Uterus (tissue), 4 donors: Measurements from ENCODE around the gene CCDC88B. TPM values are rescaled to one million over a fixed set of nuclear protein-coding genes. Genes with fewer than 3 reads are reported as not detected.

Experiments used
- DNase-seq, 2 donors: peaks; one replicate each; pipeline ENCODE4 v3.0.0-alpha.2; 2019 to 2020
- H3K27ac ChIP-seq, 2 donors: fragments of 200-600 bp; sonication (generic); 1 replicate in 1 of 2; 2 replicates in 1 of 2; pipeline ENCODE4 v1.5.1; 2016 to 2018
- H3K27me3 ChIP-seq, 2 donors: fragments of 200-600 bp; sonication (generic); one replicate each; pipeline ENCODE4 v1.5.1; 2018 to 2019; ENCODE audit warnings: control low read depth in 1 of 2
- H3K36me3 ChIP-seq, 2 donors: fragments of 200-600 bp; sonication (generic); one replicate each; pipeline ENCODE4 v1.5.1; 2019; ENCODE audit warnings: control low read depth in 1 of 2
- H3K4me1 ChIP-seq, 2 donors: fragments of 200-600 bp; sonication (generic); one replicate each; pipeline ENCODE4 v1.5.1; 2018 to 2019; ENCODE audit warnings: control low read depth in 1 of 2
- H3K4me3 ChIP-seq, 2 donors: fragments of 200-600 bp; sonication (generic); 1 replicate in 1 of 2; 2 replicates in 1 of 2; pipeline ENCODE4 v1.5.1; 2018 to 2019; ENCODE audit warnings: mild to moderate bottlenecking in 1 of 2
- H3K9me3 ChIP-seq, 2 donors: fragments of 200-600 bp; sonication (generic); one replicate each; pipeline ENCODE4 v1.5.1; 2019; ENCODE audit warnings: control low read depth in 1 of 2
- POLR2A ChIP-seq, 2 donors: fragments of 450-650 bp; IDR thresholded peaks; one replicate each; pipeline ENCODE4 v1.6.1; 2016; ENCODE audit warnings: antibody characterized with exemption in 2 of 2, mild to moderate bottlenecking in 1 of 2, moderate library complexity in 1 of 2
- intact Hi-C: fragments of 100-400 bp; cut with DNase I; formaldehyde crosslinking; loops from one replicate; pipeline ENCODE4 v1.15.1; 2023; ENCODE audit warnings: low total_unique reads
- total RNA-seq, 4 donors: library from RNA; depleted of rRNA in 3 of 4; stranded (reverse); fragments of >200 nt in 3 of 4; gene quantifications; one replicate each; pipeline versions ENCODE4 v1.1.0 to v1.2.4, GENCODE V29; 2014 to 2023
- TF ChIP-seq, protein P1 (sequence below), 4 experiments: fragments of 200-600 bp in 2 of 4; fragments of 450-650 bp in 2 of 4; sonication (generic) in 2 of 4; IDR thresholded peaks; one replicate each; pipeline ENCODE4 v1.5.1; 2016 to 2019; ENCODE audit warnings: antibody characterized with exemption in 4 of 4, mild to moderate bottlenecking in 2 of 4, moderate library complexity in 1 of 4
- donor health status: DM: yes; HTN: yes; CAD: no.

The CCDC88B gene
- total RNA-seq, 4 donors from 2014 or later, result 0.29 to 5.7 (median 2.9) TPM

DNA sequence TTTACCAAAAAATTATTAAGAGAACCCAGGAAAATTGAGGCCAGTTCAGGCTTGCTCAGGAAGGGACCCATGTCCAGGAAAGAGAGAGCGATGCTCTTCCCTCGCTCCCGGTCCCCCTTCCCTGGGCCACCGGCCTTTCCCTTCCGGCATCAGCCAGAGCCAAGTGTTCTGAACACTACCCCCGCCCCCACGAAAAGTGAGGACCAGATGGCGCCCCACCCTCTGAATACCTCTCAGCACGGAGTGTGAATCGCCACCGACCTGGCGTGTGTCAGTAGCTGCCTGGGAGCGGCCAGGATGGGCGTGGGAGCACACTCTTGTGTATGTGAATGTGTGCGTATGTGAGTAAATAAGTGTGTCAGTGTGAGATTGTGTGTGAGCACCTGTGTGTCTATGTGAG, 39.2 kb downstream of the CCDC88B start:
- H3K9me3 ChIP-seq, result no peaks in the 10 kb centered on the region
- H3K4me1 ChIP-seq, result no peaks in the 10 kb centered on the region
- DNase-seq, result no peak
- TF ChIP-seq, protein P1, sequence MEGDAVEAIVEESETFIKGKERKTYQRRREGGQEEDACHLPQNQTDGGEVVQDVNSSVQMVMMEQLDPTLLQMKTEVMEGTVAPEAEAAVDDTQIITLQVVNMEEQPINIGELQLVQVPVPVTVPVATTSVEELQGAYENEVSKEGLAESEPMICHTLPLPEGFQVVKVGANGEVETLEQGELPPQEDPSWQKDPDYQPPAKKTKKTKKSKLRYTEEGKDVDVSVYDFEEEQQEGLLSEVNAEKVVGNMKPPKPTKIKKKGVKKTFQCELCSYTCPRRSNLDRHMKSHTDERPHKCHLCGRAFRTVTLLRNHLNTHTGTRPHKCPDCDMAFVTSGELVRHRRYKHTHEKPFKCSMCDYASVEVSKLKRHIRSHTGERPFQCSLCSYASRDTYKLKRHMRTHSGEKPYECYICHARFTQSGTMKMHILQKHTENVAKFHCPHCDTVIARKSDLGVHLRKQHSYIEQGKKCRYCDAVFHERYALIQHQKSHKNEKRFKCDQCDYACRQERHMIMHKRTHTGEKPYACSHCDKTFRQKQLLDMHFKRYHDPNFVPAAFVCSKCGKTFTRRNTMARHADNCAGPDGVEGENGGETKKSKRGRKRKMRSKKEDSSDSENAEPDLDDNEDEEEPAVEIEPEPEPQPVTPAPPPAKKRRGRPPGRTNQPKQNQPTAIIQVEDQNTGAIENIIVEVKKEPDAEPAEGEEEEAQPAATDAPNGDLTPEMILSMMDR (IDR thresholded peaks at IDR 0.05), result no peak
- no peak for TF ChIP-seq POLR2A (IDR thresholded peaks at IDR 0.05)
- no peaks in the 10 kb centered on the region for H3K27me3 ChIP-seq
- H3K4me3 ChIP-seq, result no peak overlapping the region
- intact Hi-C loops, result no loop called here
- H3K27ac ChIP-seq, result no peak overlapping the region
- no peaks in the 10 kb centered on the region for H3K36me3 ChIP-seq

DNA sequence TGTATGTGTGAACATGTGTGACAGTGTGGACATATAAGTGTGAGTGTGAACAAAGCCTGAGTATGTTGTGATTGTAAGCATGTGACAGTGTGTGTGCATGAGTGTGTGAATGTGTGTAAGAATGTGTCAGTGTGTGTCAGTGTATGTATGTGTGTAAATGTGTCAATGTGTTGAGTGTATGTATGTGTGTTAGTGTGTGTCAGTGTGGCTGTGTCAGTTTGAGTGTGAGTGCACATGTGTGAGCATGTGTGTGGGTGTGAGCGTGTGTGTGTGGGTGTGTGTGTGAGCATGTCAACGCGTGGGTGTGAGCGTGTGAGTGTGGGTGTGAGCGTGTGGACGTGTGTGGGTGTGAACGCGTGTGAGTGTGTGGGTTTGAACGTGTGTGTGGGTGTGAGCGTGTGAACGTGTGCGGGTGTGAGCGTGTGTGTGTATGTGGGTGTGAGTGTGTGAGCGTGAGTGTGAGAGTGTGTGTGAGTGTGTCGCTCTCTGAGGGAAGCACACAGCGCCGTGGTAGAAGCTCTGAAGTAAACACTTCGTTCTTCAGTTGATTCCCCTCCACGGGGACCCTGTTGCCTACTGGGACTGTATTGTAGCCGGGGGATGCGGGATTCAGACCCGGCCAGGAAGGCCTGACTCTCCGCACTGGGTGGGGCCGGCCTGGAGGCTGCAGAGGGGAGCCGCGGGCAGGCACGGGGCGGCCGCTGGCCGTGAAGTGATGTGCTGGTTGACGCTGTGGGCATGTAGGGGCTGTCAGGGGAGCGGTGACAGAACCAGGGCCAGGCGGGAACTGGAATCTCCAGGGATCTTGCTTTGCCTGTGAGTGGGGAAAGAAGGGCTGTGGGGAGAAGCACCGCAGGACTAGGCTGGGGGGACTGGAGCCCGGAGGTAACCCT, 40.1 kb downstream of the CCDC88B start:
- Histone ChIP-seq H3K9me3 (no peaks in the 10 kb centered on the region), H3K36me3 (no peaks in the 10 kb centered on the region), H3K27me3 (no peaks in the 10 kb centered on the region), H3K4me1 (no peaks in the 10 kb centered on the region), H3K4me3 (no peak overlapping the region), H3K27ac (no peak overlapping the region)
- intact Hi-C loops, result no loop called here
- no peak for TF ChIP-seq POLR2A (IDR thresholded peaks at IDR 0.05)
- TF ChIP-seq, protein P1 (IDR thresholded peaks at IDR 0.05), result no peak
- no peak for DNase-seq

DNA sequence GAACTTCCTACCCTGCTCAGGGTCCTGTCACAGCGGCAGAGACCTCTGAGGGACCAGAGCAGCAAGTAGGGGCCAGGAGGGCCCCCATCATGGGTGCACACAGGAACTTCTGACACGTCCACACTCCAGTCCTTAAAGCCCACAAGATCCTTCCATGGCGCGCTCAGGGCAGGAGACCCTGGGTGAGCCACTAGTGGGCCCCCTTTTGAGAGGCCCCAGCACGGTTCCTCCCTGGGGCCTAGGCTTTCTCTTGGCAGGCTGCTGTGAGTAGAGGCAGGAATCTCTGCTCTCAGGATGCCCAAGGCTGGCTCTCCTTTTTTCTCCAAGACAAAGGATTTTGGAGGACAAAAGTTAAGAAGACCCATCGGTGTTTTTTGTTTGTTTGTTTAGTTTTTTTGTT, 41.3 kb downstream of the CCDC88B start:
- Histone ChIP-seq H3K36me3 (no peaks in the 10 kb centered on the region), H3K9me3 (no peaks in the 10 kb centered on the region), H3K27me3 (no peaks in the 10 kb centered on the region), H3K4me1 (no peaks in the 10 kb centered on the region), H3K4me3 (no peak overlapping the region), H3K27ac (no peak overlapping the region)
- DNase-seq, result no peak
- TF ChIP-seq, protein P1 (IDR thresholded peaks at IDR 0.05), result no peak
- no peak for TF ChIP-seq POLR2A (IDR thresholded peaks at IDR 0.05)
- intact Hi-C loops, result no loop called here

DNA sequence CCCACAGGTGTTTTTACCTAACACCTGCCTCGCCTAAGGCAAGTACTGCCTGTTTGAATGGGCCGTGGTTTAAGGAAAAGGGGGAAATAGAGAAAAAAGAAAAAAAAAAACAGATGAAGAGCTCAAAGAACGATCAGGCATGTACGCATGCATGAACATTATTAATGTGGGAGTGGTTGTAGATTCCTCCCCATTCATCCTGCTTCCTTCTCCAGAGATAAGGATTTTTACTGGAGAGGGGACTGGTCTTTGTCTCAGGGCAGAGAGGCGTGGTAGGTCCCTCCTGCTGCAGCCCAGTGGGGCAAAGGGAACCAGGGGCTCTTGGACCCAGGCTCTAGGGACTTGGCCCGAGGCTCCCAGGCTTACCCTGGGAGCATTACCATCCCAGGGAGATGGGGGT, 42.0 kb downstream of the CCDC88B start:
- no peak for TF ChIP-seq POLR2A (IDR thresholded peaks at IDR 0.05)
- TF ChIP-seq, protein P1 (IDR thresholded peaks at IDR 0.05), result no peak
- Histone ChIP-seq H3K9me3 (no peaks in the 10 kb centered on the region), H3K36me3 (no peaks in the 10 kb centered on the region), H3K27ac (no peak overlapping the region), H3K4me3 (no peak overlapping the region), H3K27me3 (no peaks in the 10 kb centered on the region), H3K4me1 (no peaks in the 10 kb centered on the region)
- no peak for DNase-seq
- intact Hi-C loops, result no loop called here

DNA sequence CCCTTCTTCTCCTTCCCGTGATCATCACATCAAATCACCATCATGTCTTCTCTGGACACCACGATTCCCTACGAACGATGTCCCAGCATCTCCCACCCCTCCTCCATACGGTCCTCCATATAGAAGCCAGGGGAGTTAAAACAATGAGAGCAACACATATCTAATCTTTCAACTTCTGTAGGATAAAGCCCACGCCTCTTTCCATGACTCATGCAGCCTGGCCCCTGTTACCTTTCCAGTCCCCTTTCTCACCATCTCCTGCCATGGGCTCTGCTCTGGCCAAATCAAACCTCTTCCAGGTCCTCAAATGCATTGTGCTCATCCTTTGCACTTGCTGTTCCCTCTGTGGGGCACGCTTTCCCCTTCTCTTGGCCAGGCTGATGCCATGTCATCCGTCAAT, 42.6 kb downstream of the CCDC88B start:
- TF ChIP-seq, protein P1 (IDR thresholded peaks at IDR 0.05), result no peak
- TF ChIP-seq POLR2A (IDR thresholded peaks at IDR 0.05), result no peak
- no peak overlapping the region for H3K27ac ChIP-seq
- H3K9me3 ChIP-seq, result no peaks in the 10 kb centered on the region
- intact Hi-C loops, result no loop called here
- no peak overlapping the region for H3K4me3 ChIP-seq
- H3K27me3 ChIP-seq, result no peaks in the 10 kb centered on the region
- DNase-seq, result no peak
- H3K4me1 ChIP-seq, result no peaks in the 10 kb centered on the region
- no peaks in the 10 kb centered on the region for H3K36me3 ChIP-seq
